GM12865 (cell line): Measurements from ENCODE around the gene DHTKD1.

Experiments
- DNase-seq: peaks from one replicate; pipeline ENCODE4 v3.0.0; 2010; ENCODE audit warnings: low read depth
- H3K4me3 ChIP-seq: 2 replicates; pipeline ENCODE4 v1.5.1; 2011; ENCODE audit warnings: mild to moderate bottlenecking, low read depth, low read length, control low read depth
- TF ChIP-seq, protein P1 (sequence below): IDR thresholded peaks from 2 replicates; pipeline ENCODE4 v1.5.1; 2011; ENCODE audit warnings: low read length, control low read depth, low read depth, inconsistent platforms; ENCODE audit not compliant: insufficient read depth; ENCODE audit errors: missing control alignments

Gene DHTKD1

DNA sequence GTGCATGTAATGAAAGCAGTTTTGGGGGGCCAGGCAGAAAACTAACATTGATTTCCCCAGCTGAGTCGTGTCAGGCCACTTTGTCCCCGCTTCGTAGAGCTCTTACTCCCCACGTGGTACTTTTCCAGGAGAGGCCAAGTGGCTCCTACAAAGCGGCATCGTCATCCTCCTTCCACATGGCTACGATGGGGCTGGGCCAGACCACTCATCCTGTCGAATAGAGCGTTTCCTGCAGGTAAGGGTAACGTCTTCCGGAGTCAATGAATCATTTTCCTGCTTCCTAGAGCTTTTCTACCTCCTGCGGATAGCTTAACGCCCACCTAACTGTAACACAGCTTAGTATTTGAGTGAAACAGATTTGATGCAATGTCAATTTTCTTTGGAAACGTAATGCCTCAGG lies 39.0 kb downstream of the DHTKD1 start:
- DNase-seq = no peak
- H3K4me3 ChIP-seq = no peak overlapping the region
- TF ChIP-seq, protein P1, sequence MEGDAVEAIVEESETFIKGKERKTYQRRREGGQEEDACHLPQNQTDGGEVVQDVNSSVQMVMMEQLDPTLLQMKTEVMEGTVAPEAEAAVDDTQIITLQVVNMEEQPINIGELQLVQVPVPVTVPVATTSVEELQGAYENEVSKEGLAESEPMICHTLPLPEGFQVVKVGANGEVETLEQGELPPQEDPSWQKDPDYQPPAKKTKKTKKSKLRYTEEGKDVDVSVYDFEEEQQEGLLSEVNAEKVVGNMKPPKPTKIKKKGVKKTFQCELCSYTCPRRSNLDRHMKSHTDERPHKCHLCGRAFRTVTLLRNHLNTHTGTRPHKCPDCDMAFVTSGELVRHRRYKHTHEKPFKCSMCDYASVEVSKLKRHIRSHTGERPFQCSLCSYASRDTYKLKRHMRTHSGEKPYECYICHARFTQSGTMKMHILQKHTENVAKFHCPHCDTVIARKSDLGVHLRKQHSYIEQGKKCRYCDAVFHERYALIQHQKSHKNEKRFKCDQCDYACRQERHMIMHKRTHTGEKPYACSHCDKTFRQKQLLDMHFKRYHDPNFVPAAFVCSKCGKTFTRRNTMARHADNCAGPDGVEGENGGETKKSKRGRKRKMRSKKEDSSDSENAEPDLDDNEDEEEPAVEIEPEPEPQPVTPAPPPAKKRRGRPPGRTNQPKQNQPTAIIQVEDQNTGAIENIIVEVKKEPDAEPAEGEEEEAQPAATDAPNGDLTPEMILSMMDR = no peak

- DNase-seq = no peak
Observed at GRCh38 chr10:12109286-12109685, 40.5 kb downstream of the DHTKD1 start.

GRCh38 chr10:12111528-12111927 lies 42.8 kb downstream of the DHTKD1 start:
- TF ChIP-seq, protein P1 = no peak
- no peak for DNase-seq
- no peak overlapping the region for H3K4me3 ChIP-seq

More at GRCh38 chr10:12109286-12109685, 40.5 kb downstream of the DHTKD1 start:
- H3K4me3 ChIP-seq = no peak overlapping the region
- TF ChIP-seq, protein P1 = no peak

DNA sequence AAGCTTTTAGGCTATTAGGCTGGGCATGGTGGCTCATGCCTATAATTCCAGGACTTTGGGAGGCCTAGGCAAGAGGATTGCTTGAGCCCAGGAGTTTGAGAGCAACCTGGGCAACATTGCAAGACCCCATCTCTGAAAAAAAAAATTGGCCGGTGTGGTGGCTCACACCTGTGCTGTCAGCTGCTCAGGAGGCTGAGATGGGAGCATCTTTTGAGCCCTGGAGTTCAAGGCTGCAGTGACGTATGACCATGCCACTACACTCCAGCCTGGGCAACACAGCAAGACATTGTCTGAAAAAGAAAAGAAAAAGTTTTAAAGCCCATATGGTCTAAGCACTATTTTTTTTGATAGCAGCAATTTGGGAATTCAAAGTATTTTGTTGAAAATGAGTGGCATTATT lies 44.9 kb downstream of the DHTKD1 start:
- DNase-seq = no peak
- no peak overlapping the region for H3K4me3 ChIP-seq
- TF ChIP-seq, protein P1 = no peak

DNA sequence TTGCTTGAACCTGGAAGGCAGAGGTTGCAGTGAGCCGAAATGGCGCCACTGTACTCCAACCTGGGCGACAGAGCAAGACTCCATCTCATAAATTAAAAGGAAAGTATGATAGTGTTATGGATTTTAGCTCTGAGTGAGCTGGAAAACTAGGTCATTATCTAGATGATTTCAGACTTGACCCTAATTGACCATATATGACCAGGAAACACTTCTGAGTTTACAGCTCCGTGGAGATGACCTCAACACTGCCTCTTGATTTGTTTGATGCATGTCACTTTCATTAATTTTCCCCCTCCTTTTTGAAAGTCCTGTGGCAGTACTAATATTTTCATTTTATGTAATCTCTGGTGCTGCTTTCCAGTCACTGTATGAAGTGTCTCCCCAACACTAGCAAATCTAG lies 52.9 kb downstream of the DHTKD1 start:
- H3K4me3 ChIP-seq = peak overlapping the region; percentile 41
- TF ChIP-seq, protein P1 = no peak
- DNase-seq = peak; percentile 82

DNA sequence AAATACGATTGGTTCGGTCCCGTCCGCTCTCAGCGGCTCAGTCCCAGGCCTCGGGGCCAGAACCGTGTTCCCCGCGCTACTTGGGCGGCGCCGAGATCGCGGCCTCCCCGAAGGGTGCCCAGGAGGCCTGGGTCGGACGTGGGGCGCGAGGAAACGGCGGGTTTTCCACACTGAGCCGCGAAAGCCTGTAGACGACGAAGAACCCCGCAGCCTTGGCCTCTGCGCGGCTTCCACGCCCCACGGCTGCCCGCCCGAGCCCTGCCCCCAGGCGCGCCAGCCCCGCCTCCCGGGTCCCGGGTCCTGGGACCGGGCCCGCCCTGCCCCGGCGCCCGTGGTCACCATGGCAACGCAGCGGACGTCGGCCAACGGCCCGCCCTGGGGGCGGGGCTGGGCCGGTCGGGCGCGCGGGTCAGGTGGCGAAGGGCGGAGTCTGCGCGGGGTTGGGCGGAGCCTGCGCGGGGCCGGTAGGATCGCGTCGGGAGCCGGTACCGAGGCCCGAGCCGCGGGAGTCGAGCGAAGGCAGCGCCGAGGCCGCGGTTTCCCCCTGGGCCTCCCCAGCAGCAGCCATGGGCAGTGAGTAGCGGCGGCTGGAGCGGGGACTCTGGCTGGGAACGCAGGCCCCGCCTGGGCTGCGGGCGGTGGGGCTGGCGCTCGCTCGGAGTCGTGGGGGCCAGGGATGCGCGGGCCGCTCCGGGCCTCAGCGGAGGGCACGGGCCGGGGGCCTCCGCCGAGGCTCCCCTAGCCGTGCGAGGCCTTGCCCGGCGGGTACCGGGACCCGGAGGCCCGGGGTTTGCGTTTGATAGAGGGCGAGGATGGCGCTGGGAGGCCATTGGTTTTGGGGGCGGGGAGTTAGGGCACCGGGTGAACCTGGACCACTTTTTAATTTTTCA lies 60.7 kb downstream of the DHTKD1 start, which contains the start of gene SEC61A2:
Gene SEC61A2, plus strand, starts transcription at position 456 of the 890 bp plus-strand sequence. Its CDS starts 111 bp downstream, at position 567.
- TF ChIP-seq, protein P1 = no peak
- DNase-seq = peak; percentile 97
- peak within 1 kb of the TSS; percentile 83 for H3K4me3 ChIP-seq
